GM18951 (cell line): ENCODE data around the gene SLC17A9.
"Not testable (repeated sequence)": the region's sequence is repeated elsewhere in the genome, so short reads cannot be mapped to it uniquely, and the experiment has no call there.

Source experiments
- POLR2A ChIP-seq: IDR thresholded peaks from 4 replicates; pipeline ENCODE4 v1.6.1; 2011; ENCODE audit warnings: mild to moderate bottlenecking; ENCODE audit not compliant: insufficient read length, insufficient read depth; ENCODE audit errors: extremely low read depth
- in situ Hi-C: fragments of 300-500 bp; cut with MboI; formaldehyde crosslinking; loops from one replicate; pipeline ENCODE4 v1.12.0; 2022; ENCODE audit warnings: low sequenced_read_pairs, mixed read lengths, inconsistent platforms; ENCODE audit not compliant: unreplicated experiment

SLC17A9 gene

DNA sequence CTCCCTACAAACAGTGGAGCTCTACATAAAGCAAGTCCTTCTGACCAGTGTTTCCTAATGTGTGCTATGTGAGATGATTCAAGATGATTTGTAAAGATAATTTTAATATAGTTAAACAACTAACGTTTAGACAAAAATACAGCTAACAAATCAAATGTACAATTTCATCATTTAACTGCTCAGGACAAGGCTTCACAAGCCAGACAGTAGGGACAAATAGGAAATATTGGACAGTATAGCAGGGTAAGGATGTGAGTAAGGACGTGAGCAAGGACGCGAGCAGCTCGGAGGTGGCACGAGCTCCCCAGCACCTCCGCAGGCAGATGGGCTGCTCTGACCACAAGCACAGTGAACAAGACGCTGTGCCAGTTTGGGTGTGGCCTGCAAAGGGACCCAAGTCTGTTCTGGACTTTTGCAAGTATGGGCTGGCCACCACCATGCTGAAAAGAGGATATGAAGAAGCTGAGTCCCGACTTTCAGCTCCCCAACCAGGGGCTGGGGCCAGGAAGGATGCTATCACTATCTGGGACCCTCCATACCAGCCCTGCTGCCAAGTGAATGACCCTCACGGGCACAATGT lies 40.7 kb upstream of the SLC17A9 start:
- in situ Hi-C loops: no loop called here
- no peak for TF ChIP-seq POLR2A

DNA sequence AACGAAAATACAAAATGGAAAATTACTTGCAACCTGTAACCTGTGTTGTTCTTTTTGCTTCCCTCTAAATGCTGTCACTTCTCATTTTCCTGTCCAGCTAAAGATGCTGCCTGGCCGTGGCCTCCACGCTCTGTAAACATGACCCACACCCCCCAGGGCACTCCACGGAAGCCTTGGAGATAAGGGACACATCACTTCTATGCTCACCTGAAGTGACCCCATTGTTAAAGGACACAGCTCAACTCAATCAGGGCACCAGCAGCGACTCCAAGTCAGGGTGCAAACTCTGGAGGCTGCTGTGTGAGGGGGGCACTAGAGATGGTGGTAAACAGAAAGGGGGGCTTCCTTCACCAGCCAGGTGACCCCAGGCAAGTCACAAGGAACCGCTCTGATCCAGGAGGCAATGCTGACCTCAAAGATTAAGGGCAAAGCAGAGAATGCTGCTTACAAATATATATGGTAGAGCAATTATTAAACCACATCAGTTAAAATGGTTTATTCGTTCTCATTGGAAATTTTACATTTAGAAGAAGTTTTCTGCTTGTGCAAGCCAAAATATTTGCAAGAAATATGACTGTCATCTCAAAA lies 39.4 kb upstream of the SLC17A9 start:
- in situ Hi-C loops: no loop called here
- no peak for TF ChIP-seq POLR2A

GRCh38 chr20:62914436-62914835 lies 38.1 kb upstream of the SLC17A9 start:
- no peak for TF ChIP-seq POLR2A
- in situ Hi-C loops: no loop called here

DNA sequence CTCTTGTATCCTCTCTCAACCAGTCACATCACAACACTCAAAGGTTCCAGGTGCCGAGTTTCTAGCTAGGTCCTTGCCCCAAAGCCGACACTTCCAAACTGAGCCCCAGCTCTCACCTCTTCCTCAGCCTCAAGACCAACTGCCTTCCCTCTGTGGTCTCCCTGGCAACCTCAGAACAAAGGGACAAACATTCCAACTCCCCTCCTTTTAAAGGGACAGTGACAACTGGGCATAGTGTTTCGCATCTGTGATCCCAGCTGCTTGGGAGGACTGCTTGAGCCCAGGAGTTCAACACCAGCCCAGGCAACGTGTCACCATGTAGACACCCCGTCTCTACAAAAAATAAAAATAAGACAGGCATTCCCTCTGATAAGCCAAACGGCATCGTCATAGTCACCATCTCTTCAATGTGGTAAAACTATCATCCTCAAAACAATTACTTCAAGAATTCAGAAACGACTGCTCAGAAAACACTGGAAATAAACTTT lies 37.5 kb upstream of the SLC17A9 start:
- in situ Hi-C loops: no loop called here
- no peak for TF ChIP-seq POLR2A

- in situ Hi-C loops: no loop called here
- TF ChIP-seq POLR2A: no peak
These were observed 35.6 kb upstream of the SLC17A9 start for GRCh38 chr20:62916703-62917476.

DNA sequence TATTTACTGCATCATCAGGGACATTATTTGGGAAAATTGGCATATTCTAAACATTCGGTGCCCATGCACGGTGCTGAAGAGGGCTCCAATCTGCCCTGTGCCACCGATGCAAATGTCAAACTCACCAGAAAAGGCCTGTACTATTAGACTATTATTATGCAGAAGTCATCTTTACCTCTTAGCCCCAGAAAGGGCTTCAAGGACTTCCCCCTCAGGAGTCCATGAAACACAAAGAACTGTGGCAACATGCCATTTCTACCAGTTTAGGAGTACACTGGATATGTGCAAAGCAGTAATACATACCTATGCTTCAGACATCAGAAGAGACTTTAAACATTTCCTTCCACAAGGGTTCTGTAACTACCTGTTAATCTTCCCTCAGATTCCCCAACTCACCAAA lies 34.8 kb upstream of the SLC17A9 start:
- TF ChIP-seq POLR2A: no peak
- in situ Hi-C loops: no loop called here

GRCh38 chr20:62918147-62918546 lies 34.4 kb upstream of the SLC17A9 start:
- in situ Hi-C loops: no loop called here
- TF ChIP-seq POLR2A: no peak

DNA sequence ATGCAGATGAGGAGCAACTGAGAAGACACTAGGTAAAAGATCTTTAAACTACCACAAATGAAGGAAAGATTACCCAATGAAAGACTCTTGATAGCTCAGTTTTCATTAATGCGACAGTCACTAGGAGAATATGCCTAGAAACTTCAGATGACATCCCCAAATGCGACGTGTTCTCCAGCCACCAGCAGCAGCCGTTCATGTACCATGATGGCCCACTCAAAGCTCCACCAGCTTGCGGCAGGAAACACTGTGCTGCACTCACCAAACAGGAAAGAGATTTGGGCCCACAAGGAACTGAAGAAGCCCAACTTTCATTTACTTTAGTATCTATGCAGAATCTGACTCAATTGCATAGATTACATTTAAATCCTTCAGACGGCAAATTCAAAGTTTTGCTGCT lies 33.7 kb upstream of the SLC17A9 start:
- no peak for TF ChIP-seq POLR2A
- in situ Hi-C loops: no loop called here

DNA sequence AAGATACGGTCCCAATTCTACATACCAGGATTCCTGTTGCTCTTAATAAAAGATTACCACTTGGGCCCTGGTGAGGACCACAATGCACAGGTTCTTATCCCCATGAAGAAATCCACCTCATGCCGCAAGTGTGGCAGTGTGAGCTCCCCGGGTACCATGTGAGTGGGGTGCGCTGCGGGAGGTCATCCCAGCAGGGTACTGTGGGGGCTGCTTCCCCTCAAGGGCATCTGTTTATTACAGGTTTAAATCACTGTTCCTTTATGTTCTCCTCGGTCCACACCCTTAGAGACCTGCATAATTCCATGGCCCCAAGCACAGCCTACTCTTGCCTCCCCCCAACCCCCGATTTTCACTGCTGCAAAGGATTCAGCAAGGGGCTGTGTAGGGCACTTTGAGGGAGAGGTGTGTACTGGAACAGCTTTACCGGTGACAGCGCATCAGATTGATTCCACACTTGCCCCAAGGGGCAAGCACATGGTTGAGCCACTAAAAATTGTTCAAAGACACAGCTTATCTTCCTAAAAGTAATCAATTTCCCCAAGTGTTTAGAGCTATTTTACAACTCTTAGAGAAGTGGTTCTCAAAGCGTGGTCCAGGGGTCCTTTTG lies 32.4 kb upstream of the SLC17A9 start:
- in situ Hi-C loops: no loop called here
- no peak for TF ChIP-seq POLR2A

DNA sequence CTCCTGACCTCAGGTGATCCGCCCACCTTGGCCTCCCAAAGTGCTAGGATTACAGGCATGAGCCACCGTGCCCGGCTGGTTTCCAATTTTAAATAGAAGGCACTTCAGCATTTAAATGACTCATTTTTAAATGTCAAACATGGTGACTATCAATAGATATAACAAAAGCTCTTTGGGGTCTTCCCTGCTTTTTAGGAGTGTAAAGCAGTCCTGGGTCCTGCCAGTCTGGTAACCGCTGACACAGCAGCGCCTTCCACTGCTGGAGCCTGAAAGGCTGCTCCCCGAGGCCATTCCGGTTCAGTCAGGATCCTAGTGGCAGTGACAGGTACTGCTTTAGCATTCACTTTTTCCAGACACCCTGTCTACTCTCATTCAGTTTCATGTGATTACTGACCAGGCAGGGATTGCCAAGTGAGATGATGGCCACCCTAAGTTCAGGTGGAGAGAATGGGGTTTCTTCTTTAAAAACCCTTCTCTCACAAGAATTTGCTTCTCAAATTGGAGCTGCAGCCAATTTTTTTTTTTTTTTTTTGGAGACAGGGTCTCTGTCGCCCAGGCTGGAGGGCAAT lies 31.3 kb upstream of the SLC17A9 start:
- in situ Hi-C loops: no loop called here
- no peak for TF ChIP-seq POLR2A

GRCh38 chr20:62922451-62922921 lies 30.0 kb upstream of the SLC17A9 start:
- TF ChIP-seq POLR2A: no peak
- in situ Hi-C loops: no loop called here

- in situ Hi-C loops: not testable (repeated sequence)
These were observed 29.3 kb upstream of the SLC17A9 start for GRCh38 chr20:62923059-62923668.

DNA sequence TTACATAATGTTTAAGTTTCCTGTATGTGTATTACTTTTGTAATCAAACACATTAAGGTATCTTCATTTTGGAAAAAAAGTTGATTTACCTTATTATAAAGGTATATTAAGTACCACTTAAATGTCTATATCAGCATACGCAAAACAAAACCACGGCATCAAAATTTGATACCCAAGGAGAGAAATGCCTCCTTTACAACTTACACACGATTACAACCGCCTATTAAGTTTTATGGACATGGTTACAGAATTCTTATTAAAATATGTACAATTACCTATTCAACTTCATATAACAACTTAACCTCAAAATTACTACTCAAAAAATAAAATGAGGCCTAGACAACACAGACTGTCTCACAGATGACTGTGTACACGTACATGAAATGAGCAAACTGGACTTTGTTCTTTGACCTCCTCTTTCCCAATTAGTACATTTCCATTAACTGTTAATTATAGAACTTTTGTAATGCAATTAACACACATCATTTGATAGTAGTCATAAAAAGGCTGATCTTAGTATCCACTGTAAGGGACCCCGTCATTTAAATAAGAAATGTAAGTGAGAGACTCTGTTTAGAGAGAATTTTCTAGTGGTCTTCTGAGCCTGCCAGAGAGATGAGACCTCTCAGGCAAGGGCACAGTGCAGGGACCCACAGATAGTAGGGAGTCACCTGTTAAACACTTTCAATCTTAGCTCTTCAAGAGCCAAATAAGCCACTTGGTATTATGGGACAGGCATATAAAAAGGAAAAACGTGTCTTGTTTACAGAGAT lies 28.7 kb upstream of the SLC17A9 start:
- no peak for TF ChIP-seq POLR2A
- in situ Hi-C loops: no loop called here
